CD14-positive monocyte (primary cell): ENCODE data around the gene PHC1. TPM values are rescaled to one million over a fixed set of nuclear protein-coding genes. Genes with fewer than 3 reads are reported as not detected.

Source experiments
- DNase-seq, 3 donors: peaks; one replicate each; pipeline ENCODE4 v3.0.0-alpha.2; 2011 to 2022
- H2AFZ ChIP-seq: 2 replicates; pipeline ENCODE4 v1.6.0; 2012; ENCODE audit warnings: mild to moderate bottlenecking, low read depth, low read length, inconsistent platforms; ENCODE audit not compliant: insufficient read depth, poor library complexity, severe bottlenecking
- H3K27ac ChIP-seq, 2 donors: 1 replicate in 1 of 2; 2 replicates in 1 of 2; pipeline ENCODE4 v1.5.1; 2012 to 2013; ENCODE audit warnings: low read length in 2 of 2, control low read depth in 1 of 2, inconsistent platforms in 1 of 2, low read depth in 1 of 2, mild to moderate bottlenecking in 1 of 2
- H3K27me3 ChIP-seq, 2 donors: one replicate each; pipeline versions ENCODE4 v1.6.0 to v1.6.1; 2011 to 2013; ENCODE audit warnings: low read length in 2 of 2; ENCODE audit not compliant: control insufficient read depth in 2 of 2, insufficient read depth in 2 of 2
- H3K36me3 ChIP-seq, 2 donors: replicated peaks in 1 of 2; 1 replicate in 1 of 2; 2 replicates in 1 of 2; pipeline versions ENCODE4 v1.5.1 to v1.6.1; 2012 to 2013; ENCODE audit warnings: low read length in 2 of 2, control low read depth in 1 of 2, inconsistent platforms in 1 of 2, mild to moderate bottlenecking in 1 of 2; ENCODE audit not compliant: insufficient read depth in 2 of 2, control insufficient read depth in 1 of 2
- H3K4me1 ChIP-seq, 2 donors: 1 replicate in 1 of 2; 2 replicates in 1 of 2; pipeline versions ENCODE4 v1.5.1 to v1.6.1; 2012 to 2013; ENCODE audit warnings: low read length in 2 of 2, control low read depth in 1 of 2, inconsistent platforms in 1 of 2, mild to moderate bottlenecking in 1 of 2, moderate library complexity in 1 of 2; ENCODE audit not compliant: insufficient read depth in 2 of 2, control insufficient read depth in 1 of 2
- H3K4me2 ChIP-seq: replicated peaks from 2 replicates; pipeline ENCODE3; 2012; ENCODE audit warnings: low read length, moderate library complexity, mild to moderate bottlenecking; ENCODE audit not compliant: poor library complexity, severe bottlenecking; ENCODE audit errors: extremely low read depth
- H3K4me3 ChIP-seq, 3 experiments: fragments of 200-600 bp in 1 of 3; sonication (generic) in 1 of 3; replicated peaks in 1 of 3; 1 replicate in 2 of 3; 2 replicates in 1 of 3; pipeline ENCODE4 v1.5.1; 2011 to 2013; ENCODE audit warnings: low read length in 3 of 3, mild to moderate bottlenecking in 3 of 3, control low read depth in 2 of 3, low read depth in 2 of 3, inconsistent platforms in 1 of 3, moderate library complexity in 1 of 3
- H3K79me2 ChIP-seq: 2 replicates; pipeline ENCODE4 v1.6.0; 2012; ENCODE audit warnings: mild to moderate bottlenecking, control low read depth, inconsistent platforms, low read length, moderate library complexity; ENCODE audit not compliant: insufficient read depth
- H3K9ac ChIP-seq: 2 replicates; pipeline ENCODE4 v1.6.0; 2017; ENCODE audit warnings: low read length, mild to moderate bottlenecking; ENCODE audit not compliant: insufficient read depth, poor library complexity, severe bottlenecking
- H3K9me3 ChIP-seq, 2 donors: replicated peaks in 1 of 2; 1 replicate in 1 of 2; 2 replicates in 1 of 2; pipeline versions ENCODE4 v1.5.1 to v1.6.1; 2012 to 2013; ENCODE audit warnings: low read length in 2 of 2, control low read depth in 1 of 2; ENCODE audit not compliant: control insufficient read depth in 1 of 2, insufficient read depth in 1 of 2
- H4K20me1 ChIP-seq: 2 replicates; pipeline ENCODE4 v1.6.0; 2012; ENCODE audit warnings: mild to moderate bottlenecking, low read length, control low read depth, moderate library complexity; ENCODE audit not compliant: insufficient read depth
- H3K27ac Mint-ChIP-seq, 7 donors: one replicate each; pipeline ENCODE4 v1.8.0; 2020; ENCODE audit warnings: mild to moderate bottlenecking in 7 of 7, mixed read lengths in 7 of 7, moderate library complexity in 6 of 7, inconsistent platforms in 2 of 7
- H3K27me3 Mint-ChIP-seq, 3 donors: one replicate each; pipeline ENCODE4 v1.8.0; 2021 to 2022; ENCODE audit warnings: low read depth in 3 of 3, mild to moderate bottlenecking in 3 of 3, mixed read lengths in 3 of 3, moderate library complexity in 3 of 3, inconsistent platforms in 1 of 3
- H3K36me3 Mint-ChIP-seq, 2 donors: one replicate each; pipeline ENCODE4 v1.8.0; 2020; ENCODE audit warnings: mixed read lengths in 2 of 2, inconsistent platforms in 1 of 2, mild to moderate bottlenecking in 1 of 2
- H3K4me1 Mint-ChIP-seq: one replicate; pipeline ENCODE4 v1.8.0; 2020; ENCODE audit warnings: mild to moderate bottlenecking, mixed read lengths
- H3K4me3 Mint-ChIP-seq, 2 donors: one replicate each; pipeline ENCODE4 v1.8.0; 2020; ENCODE audit warnings: mild to moderate bottlenecking in 2 of 2, mixed read lengths in 2 of 2, moderate library complexity in 1 of 2
- H3K9me3 Mint-ChIP-seq, 7 donors: one replicate each; pipeline ENCODE4 v1.8.0; 2020 to 2022; ENCODE audit warnings: mixed read lengths in 7 of 7, mild to moderate bottlenecking in 6 of 7, moderate library complexity in 6 of 7, inconsistent platforms in 2 of 7
- CTCF ChIP-seq: fragments of 200-600 bp; IDR thresholded peaks from one replicate; pipeline ENCODE4 v1.8.0; 2022; ENCODE audit warnings: antibody characterized with exemption, mild to moderate bottlenecking
- WGBS: methylation state at CpG from one replicate; pipeline ENCODE4 v1.1.5; 2013; ENCODE audit warnings: missing lambda C conversion rate; ENCODE audit not compliant: insufficient coverage; 5-methylcytosine and 5-hydroxymethylcytosine counted together
- intact Hi-C, 2 donors: fragments of 100-400 bp; cut with micrococcal nuclease; formaldehyde crosslinking; loops; one replicate each; pipeline versions ENCODE4 v1.15.0 to v1.15.1; 2023
- polyA plus RNA-seq, 3 donors: library from polyadenylated mRNA; depleted of rRNA in 1 of 3; unstranded in 2 of 3; stranded (reverse) in 1 of 3; fragments of 300-500 nt in 2 of 3; fragments of >200 nt in 1 of 3; fragmentation: Illumina TruSeq in 2 of 3; gene quantifications; 1 replicate in 2 of 3; 2 replicates in 1 of 3; pipeline ENCODE4 v1.2.3, GENCODE V29; 2012 to 2021

Gene PHC1
- polyA plus RNA-seq, 3 donors: 0.58 to 19.3 (median 1.4) TPM

GRCh38 chr12:8960176-8960575 is 45.9 kb downstream of the PHC1 start:
- Mint-ChIP-seq H3K36me3 (peaks cover 3 to 10% of the 10 kb centered on the region in 2 donors), H3K9me3 (peaks cover 11 to 25% (median 15%) of the 10 kb centered on the region in 7 donors), H3K4me3 (no peak overlapping the region), H3K4me1 (peaks cover 6% of the 10 kb centered on the region), H3K27ac (no peak overlapping the region), H3K27me3 (no peaks in the 10 kb centered on the region)
- Histone ChIP-seq H3K27ac (no peak overlapping the region), H3K36me3 (no peaks in the 10 kb centered on the region), H3K9me3 (peaks cover 5 to 13% of the 10 kb centered on the region in 2 donors), H4K20me1 (no peaks in the 10 kb centered on the region), H2AFZ (no peak overlapping the region), H3K4me3 (no peak overlapping the region), H3K79me2 (no peaks in the 10 kb centered on the region), H3K4me2 (no peak overlapping the region), H3K27me3 (no peaks in the 10 kb centered on the region), H3K9ac (no peak overlapping the region), H3K4me1 (peaks cover 9 to 10% of the 10 kb centered on the region in 2 donors)
- DNase-seq: no peak
- intact Hi-C loops: no loop called here
- no peak for TF ChIP-seq CTCF
- WGBS: 100% methylated on average over 1 of the region's 2 CpGs

- H3K9ac ChIP-seq: no peak overlapping the region
- DNase-seq: no peak
- TF ChIP-seq CTCF: no peak
- H3K4me3 Mint-ChIP-seq: no peak overlapping the region
- H3K4me3 ChIP-seq: no peak overlapping the region
- H3K36me3 Mint-ChIP-seq: no peaks in the 10 kb centered on the region
- no peak overlapping the region for H3K27ac Mint-ChIP-seq
- H3K27me3 ChIP-seq: no peaks in the 10 kb centered on the region
- H3K9me3 ChIP-seq: peaks cover 16 to 18% of the 10 kb centered on the region in 2 donors
- no peaks in the 10 kb centered on the region for H3K27me3 Mint-ChIP-seq
- no peaks in the 10 kb centered on the region for H3K4me1 Mint-ChIP-seq
- H3K4me2 ChIP-seq: no peak overlapping the region
- H3K79me2 ChIP-seq: no peaks in the 10 kb centered on the region
- no peak overlapping the region for H2AFZ ChIP-seq
- no peak overlapping the region for H3K27ac ChIP-seq
- H3K4me1 ChIP-seq: no peaks in the 10 kb centered on the region
- intact Hi-C loops: no loop called here
- H3K36me3 ChIP-seq: no peaks in the 10 kb centered on the region
- H4K20me1 ChIP-seq: no peaks in the 10 kb centered on the region
- H3K9me3 Mint-ChIP-seq: peaks cover 22 to 40% (median 28%) of the 10 kb centered on the region in 7 donors
Observed at GRCh38 chr12:8968761-8969160, 54.5 kb downstream of the PHC1 start.
